GM18505 (cell line): Measurements from ENCODE around the gene PODNL1.

Experiments
- ATAC-seq: cut with Tn5 transposase; IDR thresholded peaks from one replicate; pipeline ENCODE4 v1.9.1; 2021; ENCODE audit not compliant: unreplicated experiment
- POLR2A ChIP-seq: IDR thresholded peaks from 4 replicates; pipeline ENCODE4 v1.6.1; 2011; ENCODE audit warnings: borderline replicate concordance; ENCODE audit not compliant: insufficient read depth, insufficient read length; ENCODE audit errors: extremely low read depth

PODNL1 gene

DNA sequence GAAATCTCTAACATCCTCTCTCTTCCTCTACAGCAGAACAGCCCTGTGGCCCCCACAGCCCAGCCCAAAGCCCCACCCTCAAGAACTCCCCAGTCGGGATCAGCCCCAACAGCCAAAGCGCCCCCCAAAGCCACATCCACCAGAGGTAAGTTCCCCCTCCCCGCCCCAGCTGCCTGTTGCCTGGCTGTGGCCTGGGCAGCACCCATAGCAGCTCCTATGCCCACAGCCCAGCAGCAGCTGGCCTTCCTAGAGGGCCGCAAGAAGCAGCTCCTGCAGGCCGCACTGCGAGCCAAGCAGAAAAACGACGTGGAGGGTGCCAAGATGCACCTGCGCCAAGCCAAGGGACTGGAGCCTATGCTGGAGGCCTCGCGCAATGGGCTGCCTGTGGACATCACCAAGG lies 17.7 kb downstream of the PODNL1 start:
- no peak for ATAC-seq
- no peak for TF ChIP-seq POLR2A

DNA sequence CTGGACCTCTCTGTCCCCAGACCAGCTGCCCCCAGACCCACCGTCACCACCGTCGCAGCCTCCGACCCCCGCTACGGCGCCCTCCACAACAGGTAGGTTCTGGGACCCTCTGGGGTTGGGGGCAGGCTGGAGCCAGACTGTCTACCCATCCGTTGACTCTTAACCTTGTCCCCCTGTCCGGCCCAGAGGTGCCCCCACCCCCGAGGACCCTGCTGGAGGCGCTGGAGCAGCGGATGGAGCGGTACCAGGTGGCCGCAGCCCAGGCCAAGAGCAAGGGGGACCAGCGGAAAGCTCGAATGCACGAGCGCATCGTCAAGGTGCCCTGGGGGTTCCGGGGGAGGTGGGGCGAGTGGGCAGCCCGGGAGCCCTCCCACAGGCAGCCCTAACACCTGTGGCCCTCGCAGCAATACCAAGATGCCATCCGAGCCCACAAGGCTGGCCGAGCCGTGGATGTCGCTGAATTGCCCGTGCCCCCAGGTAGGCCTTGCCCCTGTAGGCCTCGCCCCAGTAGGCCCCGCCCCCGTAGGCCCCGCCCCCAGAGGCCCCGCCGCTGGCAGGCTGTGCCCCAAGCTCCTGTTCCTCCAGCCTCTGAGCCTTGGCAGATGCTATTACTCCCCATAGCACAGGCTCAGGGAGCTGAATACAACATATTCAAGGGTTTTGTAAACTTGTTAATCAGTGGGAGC lies 19.3 kb downstream of the PODNL1 start:
- no peak for TF ChIP-seq POLR2A
- ATAC-seq = no peak

DNA sequence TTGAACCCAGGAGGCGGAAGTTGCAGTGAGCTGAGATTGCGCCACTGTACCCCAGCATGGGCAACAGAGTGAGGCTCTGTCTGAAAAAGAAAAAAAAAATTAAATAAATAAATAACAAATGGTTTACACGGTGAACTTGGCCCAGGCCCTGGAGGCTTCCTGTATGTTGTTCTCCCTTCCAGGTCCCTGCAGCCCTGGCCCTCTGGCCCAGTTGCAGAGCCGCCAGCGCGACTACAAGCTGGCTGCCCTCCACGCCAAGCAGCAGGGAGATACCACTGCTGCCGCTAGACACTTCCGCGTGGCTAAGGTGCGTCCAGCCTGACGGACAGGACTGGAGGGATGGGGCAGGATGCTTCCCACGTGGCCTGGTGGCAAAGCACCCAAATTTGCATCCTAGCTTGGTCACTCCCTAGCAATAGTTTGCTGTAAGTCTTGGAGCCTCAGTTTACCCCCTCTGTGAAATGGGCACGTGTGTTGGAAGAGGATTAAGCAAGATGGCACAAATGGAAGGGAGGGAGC lies 20.3 kb downstream of the PODNL1 start:
- no peak for TF ChIP-seq POLR2A
- ATAC-seq = no peak

DNA sequence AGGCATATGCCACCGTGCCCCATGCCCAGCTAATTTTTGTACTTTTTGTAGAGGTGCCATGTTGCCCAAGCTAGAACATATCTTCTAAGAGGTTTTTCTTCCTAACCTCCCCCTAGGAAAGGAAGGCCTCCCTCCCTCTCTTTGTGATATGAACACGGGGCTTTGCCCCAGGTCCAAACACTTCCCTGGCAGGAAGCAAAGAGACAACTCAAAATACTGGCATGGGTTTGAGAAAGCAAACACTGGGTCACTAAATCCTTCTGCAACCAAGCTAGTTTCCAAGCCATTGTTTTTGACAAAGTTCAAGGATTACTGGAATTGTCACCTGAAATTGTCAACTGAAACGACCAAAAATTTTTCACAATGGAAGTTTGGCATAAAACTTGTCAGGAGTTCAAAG lies 23.4 kb downstream of the PODNL1 start:
- ATAC-seq = no peak
- no peak for TF ChIP-seq POLR2A

DNA sequence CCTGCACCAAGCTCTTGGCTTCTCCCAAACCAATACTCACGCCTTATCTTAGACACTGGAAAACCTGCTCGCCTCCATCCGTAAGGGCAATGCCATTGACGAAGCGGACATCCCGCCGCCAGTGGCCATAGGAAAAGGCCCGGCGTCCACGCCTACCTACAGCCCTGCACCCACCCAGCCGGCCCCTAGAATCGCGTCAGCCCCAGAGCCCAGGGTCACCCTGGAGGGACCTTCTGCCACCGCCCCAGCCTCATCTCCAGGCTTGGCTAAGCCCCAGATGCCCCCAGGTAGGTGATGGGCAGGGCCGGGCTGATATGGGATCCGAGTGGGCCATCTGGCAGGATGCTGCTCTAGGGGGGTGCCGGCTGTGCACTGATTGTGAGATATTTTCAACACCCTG lies 24.9 kb downstream of the PODNL1 start:
- no peak for ATAC-seq
- TF ChIP-seq POLR2A = no peak

DNA sequence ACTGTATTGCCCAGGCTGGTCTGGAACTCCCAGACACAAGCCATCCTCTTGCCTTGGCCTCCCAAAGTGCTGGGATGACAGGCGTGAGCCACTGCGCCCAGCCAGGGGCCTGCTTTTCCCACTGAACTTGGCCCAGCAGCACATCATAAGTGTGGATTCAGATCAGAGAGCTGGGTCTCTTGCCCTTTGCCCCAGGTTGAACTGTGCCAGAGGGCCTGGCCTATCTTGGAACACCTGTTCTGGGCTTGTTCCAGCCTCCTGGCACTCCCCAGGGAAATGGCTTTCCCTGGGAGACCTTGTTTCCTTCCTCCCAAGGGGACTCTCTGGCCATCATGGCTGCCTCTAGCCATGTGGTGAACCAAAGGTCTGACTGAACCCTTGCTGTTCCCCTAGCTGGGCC lies 28.8 kb downstream of the PODNL1 start:
- no peak for ATAC-seq
- TF ChIP-seq POLR2A = no peak

DNA sequence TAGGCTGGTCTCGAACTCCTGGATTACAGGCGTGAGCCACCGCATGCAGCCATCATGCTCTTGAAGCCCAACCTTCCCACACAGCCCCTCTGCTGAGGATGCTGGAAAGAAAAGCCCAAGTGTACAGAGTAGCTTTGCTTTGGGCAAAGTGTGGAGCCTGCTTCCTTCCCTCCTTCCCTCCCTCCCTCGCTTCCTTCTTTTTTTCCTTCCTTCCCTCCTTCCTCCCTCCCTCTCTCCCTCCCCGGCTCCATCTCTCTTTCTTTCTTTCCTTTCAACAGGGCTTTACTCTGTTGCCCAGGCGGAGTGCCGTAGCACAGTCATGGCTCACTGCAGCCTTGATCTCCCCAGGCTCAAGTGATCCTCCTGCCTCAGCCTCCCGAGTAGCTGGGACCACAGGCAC lies 29.5 kb downstream of the PODNL1 start:
- ATAC-seq = no peak
- TF ChIP-seq POLR2A = no peak

DNA sequence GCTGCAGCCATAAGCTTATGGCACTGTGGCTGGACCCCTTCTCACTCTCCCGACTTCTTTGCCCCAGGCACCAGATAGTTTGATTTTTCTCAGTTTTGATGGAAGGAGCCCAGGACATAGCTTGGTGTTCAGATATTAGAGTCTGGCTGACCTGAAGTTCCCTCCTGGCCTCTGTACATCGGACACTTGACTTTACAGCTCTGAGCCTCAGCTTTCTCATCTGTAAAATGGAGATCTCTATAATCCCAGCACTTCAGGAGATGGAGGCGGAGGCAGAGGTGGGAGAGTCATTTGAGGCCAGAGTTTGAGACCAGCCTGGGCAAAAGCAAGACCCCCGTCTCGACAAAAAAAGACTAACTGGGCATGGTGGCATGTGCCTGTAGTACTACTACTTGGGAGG lies 31.3 kb downstream of the PODNL1 start:
- no peak for ATAC-seq
- TF ChIP-seq POLR2A = no peak

DNA sequence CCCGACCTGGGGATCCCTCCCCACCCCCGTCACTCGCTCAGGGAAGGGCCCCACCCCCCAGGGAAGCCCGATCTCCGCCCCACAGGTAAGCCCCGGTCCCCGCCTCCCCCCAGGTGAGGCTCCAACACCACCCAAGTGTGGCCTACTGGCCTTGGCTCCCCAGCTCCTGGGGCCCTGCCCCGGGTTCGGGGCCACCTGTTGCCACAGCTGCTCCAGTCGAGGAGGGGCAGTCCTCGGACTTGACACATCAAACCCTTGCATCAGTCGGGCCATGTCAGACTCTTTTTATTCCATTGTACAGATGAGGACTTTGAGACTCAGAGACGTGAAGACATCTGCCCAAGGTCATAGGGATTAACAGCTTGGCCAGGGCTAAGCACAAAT lies 31.7 kb downstream of the PODNL1 start:
- TF ChIP-seq POLR2A = no peak
- peak; percentile 23 for ATAC-seq

DNA sequence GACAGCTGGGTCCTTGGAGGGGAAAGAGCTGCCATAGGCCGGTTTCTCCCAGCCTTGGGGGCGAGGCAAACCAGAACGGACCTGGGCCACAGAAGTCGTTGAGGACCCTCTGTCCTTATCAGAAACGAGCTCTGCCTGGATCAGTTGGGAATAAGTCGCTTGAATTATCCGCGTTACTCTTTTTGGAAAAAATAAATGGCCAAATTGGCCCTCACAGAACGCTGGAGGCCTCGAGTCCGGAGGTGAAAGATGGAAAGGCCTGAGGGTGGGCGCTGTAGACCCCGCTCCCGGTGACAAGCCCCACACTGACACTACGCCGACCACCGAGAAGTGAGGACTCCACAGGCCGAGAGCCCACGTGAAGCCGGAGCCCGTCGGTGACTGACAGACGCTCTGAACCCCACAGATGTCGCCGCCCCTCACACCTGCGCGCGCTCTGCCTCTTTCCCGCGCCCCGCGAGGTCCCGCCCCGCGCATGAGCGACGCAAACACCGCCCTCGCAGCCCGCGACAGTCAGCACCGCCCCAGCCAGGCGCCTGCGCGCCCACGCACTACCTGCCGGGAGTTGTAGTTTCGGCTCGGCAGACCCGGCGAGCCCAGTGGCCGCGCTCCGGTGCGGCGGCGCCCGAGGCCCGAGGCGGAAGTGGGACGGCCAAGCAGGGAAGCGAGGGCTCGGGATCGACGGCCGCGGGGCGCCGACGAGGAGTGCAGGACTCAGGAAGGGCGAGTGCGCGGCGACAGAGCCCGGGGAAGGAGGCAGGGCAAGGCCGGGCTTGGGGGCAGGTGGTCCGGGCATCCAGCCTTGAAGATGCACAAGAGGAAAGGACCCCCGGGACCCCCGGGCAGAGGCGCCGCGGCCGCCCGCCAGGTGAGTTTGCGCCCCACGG lies 32.3 kb downstream of the PODNL1 start, which contains the start of the genes BRME1 and CC2D1A:
BRME1 (minus strand) TSS at position 484 of the 887 bp plus-strand sequence. CDS start 1,225 bp downstream, outside the sequence.
CC2D1A (plus strand) TSS at position 568 of the 887 bp plus-strand sequence; CDS start at position 809, 241 bp downstream.
- TF ChIP-seq POLR2A = peak; percentile 67
- ATAC-seq = peak; percentile 88

DNA sequence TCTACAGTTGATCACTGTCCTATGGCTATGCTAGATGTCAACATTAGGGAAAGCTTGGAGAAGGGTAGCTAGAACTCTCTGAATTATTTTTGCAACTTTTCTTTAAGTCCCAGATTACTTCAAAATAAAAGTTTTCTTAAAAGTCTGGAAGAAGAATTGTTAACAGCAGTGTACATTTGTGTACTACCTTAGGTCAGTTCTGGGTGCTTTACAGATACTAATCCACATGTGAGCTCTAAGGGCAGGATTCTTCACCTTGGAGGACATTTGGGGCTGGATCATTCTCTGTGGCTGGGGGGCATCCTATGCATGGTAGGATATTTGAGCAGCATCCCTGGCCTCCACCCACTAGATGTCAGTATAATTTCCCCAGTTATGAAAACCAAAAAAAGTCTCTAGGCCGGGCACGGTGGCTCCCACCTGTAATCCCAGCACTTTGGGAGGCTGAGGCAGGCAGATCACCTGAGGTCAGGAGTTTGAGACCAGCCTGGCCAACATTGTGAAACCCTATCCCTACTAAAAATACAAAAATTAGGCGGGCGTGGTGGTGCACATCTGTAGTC lies 35.1 kb downstream of the PODNL1 start:
- no peak for TF ChIP-seq POLR2A
- no peak for ATAC-seq

DNA sequence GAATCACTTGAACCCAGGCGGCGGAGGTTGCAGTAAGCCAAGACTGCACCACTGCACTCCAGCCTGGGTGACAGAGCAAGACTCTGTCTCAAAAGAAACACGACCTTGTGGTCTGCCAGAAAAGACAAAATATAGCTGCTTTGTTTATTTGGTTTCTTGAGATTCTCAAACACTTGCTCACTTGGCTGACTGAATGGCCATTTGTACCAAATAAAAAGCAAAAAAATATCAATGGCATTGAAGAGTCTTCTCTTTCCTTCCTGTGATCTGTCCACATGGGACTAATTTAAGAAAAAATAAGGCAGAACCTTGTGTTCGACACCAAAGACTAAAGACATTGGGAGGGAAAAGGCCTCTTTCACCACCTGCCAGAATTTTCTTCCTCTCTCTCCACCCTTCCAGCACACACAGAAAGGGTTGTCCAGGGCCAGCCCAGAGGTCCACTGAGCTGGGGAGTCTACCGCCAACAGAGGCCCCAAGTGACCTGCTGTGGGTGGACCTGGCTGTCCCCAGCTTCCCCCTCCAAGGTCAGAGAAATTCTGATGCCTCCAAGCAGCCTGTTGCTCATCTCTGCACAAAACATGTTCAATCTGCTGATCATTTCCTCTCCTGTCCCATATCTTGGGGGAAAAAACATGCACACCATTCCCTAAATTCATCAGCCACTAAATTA lies 38.2 kb downstream of the PODNL1 start:
- ATAC-seq = no peak
- TF ChIP-seq POLR2A = no peak

DNA sequence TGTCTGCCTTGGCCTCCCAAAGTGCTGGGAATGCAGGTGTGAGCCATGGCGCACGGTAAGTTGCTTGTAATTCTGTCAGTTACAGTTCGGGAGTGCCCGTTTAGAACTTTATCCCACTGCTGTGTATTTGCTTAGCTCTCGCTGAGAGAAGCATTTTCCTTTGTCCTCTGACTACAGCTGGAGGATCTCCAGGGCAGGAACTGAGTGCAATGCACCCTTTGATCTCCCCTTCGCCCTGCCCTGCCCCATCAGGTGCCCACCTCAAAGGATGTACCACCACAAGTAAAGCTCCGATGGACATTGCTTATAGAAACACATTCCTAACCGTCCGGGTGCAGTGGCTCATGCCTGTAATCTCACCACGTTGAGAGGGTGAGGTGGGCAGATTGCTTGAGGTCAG lies 38.8 kb downstream of the PODNL1 start:
- ATAC-seq = no peak
- TF ChIP-seq POLR2A = no peak
